Adrenal gland (tissue), 5 donors: ENCODE data around the gene USP2.

Experiments
- CTCF ChIP-seq, 6 experiments: fragments of 450-650 bp in 4 of 6; fragments of 200-600 bp in 2 of 6; sonication (generic) in 1 of 6; IDR thresholded peaks; 1 replicate in 5 of 6; 2 replicates in 1 of 6; pipeline versions ENCODE4 v1.5.1 to v1.8.0; 2016 to 2021; ENCODE audit warnings: antibody characterized with exemption in 6 of 6, mild to moderate bottlenecking in 2 of 6, moderate library complexity in 1 of 6
- POLR2A ChIP-seq, 2 donors: fragments of 450-650 bp; IDR thresholded peaks; one replicate each; pipeline ENCODE4 v1.6.1; 2017; ENCODE audit warnings: antibody characterized with exemption in 2 of 2, mild to moderate bottlenecking in 2 of 2, moderate library complexity in 1 of 2
- donor health status: DM: no; HTN: no; CAD: no.

- TF ChIP-seq CTCF (IDR thresholded peaks at IDR 0.05) (no peak), POLR2A (IDR thresholded peaks at IDR 0.05) (peak in 1 of 2 donors; percentile 44)
These were observed 6.7 kb downstream of the USP2 start for GRCh38 chr11:119374632-119375336.
